Epithelial cell of proximal tubule (primary cell): ENCODE measurements around the gene BRI3. TPM values are rescaled to one million over a fixed set of nuclear protein-coding genes. Genes with fewer than 3 reads are reported as not detected.

ENCODE experiments used
- DNase-seq: peaks from one replicate; pipeline ENCODE4 v3.0.0-alpha.2; 2011; ENCODE audit warnings: low read depth
- H3K4me3 ChIP-seq: 2 replicates; pipeline ENCODE4 v1.5.1; 2011; ENCODE audit warnings: low read depth, mild to moderate bottlenecking, low read length
- total RNA-seq: library from RNA; depleted of rRNA; stranded (reverse); fragments of >200 nt; gene quantifications from 2 replicates; pipeline ENCODE4 v1.2.3, GENCODE V29; 2015
- TF ChIP-seq, protein P1 (sequence below): conservative IDR thresholded peaks from 2 replicates; pipeline ENCODE4 v1.5.1; 2012; ENCODE audit warnings: low read depth, mild to moderate bottlenecking, low read length

The BRI3 gene
- total RNA-seq, 1 donor from 2014 or later = 20.0 TPM

- TF ChIP-seq, protein P1, sequence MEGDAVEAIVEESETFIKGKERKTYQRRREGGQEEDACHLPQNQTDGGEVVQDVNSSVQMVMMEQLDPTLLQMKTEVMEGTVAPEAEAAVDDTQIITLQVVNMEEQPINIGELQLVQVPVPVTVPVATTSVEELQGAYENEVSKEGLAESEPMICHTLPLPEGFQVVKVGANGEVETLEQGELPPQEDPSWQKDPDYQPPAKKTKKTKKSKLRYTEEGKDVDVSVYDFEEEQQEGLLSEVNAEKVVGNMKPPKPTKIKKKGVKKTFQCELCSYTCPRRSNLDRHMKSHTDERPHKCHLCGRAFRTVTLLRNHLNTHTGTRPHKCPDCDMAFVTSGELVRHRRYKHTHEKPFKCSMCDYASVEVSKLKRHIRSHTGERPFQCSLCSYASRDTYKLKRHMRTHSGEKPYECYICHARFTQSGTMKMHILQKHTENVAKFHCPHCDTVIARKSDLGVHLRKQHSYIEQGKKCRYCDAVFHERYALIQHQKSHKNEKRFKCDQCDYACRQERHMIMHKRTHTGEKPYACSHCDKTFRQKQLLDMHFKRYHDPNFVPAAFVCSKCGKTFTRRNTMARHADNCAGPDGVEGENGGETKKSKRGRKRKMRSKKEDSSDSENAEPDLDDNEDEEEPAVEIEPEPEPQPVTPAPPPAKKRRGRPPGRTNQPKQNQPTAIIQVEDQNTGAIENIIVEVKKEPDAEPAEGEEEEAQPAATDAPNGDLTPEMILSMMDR = peak; percentile 78
- H3K4me3 ChIP-seq = no peak overlapping the region
- no peak for DNase-seq
Measured at GRCh38 chr7:98294798-98295382, 13.4 kb downstream of the BRI3 start.

DNA sequence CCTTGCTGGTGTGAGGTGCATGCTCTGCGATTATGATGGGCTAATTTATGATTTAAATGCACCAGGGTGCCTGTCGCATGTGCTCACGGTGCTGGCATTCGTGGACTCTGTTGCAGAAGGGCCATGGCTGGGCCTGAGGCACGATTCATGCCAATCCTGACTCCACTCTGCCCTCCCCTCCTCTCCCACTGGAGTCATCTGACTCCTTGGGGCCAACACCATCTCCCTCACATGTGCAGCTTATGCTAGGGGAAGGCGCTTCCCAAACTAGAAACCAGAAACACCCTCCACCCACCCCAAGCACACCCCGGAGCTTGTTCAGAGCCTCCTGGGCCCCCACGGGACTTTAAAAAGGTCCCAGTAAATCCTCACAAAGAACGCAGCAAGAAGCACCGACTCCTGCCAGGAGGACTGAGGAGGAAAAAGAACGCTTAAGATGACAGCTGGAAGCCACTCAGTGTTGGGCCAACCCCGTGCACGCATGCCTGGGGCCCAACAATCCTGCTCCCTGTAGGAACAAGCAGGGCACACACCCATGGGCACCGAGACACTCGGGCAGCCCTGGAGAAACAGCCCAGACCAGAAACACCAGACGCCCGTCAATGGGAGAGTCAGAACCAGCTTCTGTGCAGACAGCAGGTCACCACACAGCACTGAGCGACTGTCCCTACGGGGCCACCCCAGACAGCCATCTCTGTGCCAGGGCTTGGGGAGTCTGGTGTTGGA lies 14.1 kb downstream of the BRI3 start:
- TF ChIP-seq, protein P1 = no peak
- no peak overlapping the region for H3K4me3 ChIP-seq

GRCh38 chr7:98296833-98297232 lies 15.3 kb downstream of the BRI3 start:
- H3K4me3 ChIP-seq = no peak overlapping the region
- DNase-seq = no peak
- TF ChIP-seq, protein P1 = no peak

More for the DNA sequence above, 14.1 kb downstream of the BRI3 start:
- no peak for DNase-seq

- no peak overlapping the region for H3K4me3 ChIP-seq
- TF ChIP-seq, protein P1 = no peak
- DNase-seq = no peak
Measured at GRCh38 chr7:98297626-98298286, 16.3 kb downstream of the BRI3 start.

- TF ChIP-seq, protein P1 = no peak
- DNase-seq = no peak
- H3K4me3 ChIP-seq = no peak overlapping the region
Measured at GRCh38 chr7:98300595-98301372, 19.3 kb downstream of the BRI3 start.

DNA sequence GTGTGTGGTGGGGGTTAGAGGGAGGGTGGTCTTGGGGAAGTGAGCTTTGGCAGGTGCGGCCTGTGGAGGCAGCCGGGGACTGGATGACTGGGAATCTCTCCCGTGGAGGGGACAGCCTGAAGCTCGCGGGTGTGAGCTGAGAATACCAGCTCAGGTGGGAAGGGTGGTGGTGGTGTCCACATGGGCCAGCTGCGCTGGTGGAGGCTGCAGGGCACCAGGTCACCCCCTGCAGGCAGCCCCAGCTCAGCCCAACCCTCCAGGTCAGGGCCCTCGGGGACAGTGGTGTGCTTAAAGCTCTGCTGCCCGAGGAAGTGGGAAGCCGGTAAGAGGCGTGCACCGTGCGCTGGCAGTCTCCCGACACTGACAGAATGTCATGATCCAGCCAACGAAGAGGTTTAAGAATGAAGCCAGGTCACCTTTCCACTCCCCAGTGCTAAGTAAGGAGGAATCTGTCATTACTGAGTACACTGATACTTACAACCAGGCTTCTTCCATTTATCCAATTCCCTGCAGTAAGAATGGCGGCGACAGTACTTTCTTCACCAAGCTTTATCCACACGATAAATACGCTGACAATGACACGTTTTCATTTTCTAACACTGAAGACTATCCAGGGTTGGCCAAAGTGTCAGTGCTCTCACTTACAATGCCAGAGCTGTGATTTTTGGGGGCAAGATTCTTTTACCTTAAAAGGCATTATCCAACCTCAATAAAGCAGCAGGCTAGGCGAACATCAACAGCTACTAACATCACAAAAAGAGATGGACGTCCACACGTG lies 20.4 kb downstream of the BRI3 start:
- no peak overlapping the region for H3K4me3 ChIP-seq
- TF ChIP-seq, protein P1 = no peak
- no peak for DNase-seq
